ENCODE measurements around the gene TPGS2. TPM values are rescaled to one million over a fixed set of nuclear protein-coding genes. Genes with fewer than 3 reads are reported as not detected.

The TPGS2 gene
- total RNA-seq, 1 experiment from 2014 or later = 62.6 TPM

DNA sequence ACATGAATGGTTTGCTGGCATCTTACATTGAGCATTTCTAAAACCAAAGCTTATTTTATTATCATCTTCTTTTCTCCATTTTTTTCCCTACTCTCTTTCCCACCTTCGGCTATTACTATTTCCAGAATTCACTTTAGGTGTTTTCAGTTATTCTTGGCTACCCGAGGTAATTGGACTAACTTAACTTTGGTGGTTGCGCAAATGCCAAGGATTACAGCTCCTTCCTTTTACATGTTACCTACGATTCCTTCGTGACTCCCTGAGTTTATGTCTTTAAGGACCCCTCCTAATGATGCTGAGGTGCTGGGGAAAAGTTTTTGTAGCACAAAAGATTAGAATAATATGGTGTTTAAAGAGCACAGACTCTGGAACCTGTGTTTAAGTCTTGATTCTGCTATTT, 14.4 kb upstream of the TPGS2 start:
- Histone ChIP-seq H3F3A (ENCODE audit: insufficient read depth, low read depth) (no peaks in the 10 kb centered on the region), H3K4me2 (no peak overlapping the region), H3K36me3 (ENCODE audit: low read depth) (no peaks in the 10 kb centered on the region), H3K79me2 (ENCODE audit: low read depth) (no peaks in the 10 kb centered on the region), H3K9me2 (ENCODE audit: insufficient read depth) (no peaks in the 10 kb centered on the region), H2AFZ (no peak overlapping the region), H3K4me1 (replicated peaks; ENCODE audit: insufficient read depth) (no peaks in the 10 kb centered on the region), H4K20me1 (ENCODE audit: insufficient read depth) (no peaks in the 10 kb centered on the region), H3K27ac (no peak overlapping the region), H3K4me3 (no peak overlapping the region), H3K27me3 (ENCODE audit: insufficient read depth, low read depth) (no peaks in the 10 kb centered on the region), H3K9me3 (ENCODE audit: insufficient read depth, low read depth) (no peaks in the 10 kb centered on the region)
- DNase-seq = no peak
- intact Hi-C loops (cut with micrococcal nuclease; ENCODE audit: unreplicated experiment) = no loop called here
- BruUV-seq (replicated peaks) = no TSS peak
- ChIA-PET POLR2A (ENCODE audit: unreplicated experiment) (no interaction called here), CTCF (interaction anchor here (0.5 kb wide), 1 partner anchor 15 kb away, joined by 3 read pairs; the partner anchor contains the start of genes KIAA1328 and TPGS2)
- no peak for TF ChIP-seq EZH2 (IDR thresholded peaks at IDR 0.05; ENCODE audit: low read depth)
- TF ChIP-seq CTCF (conservative IDR thresholded peaks at IDR 0.05) = no peak

- POLR2A ChIA-PET (ENCODE audit: unreplicated experiment) = no interaction called here
- Histone ChIP-seq H3K9me3 (ENCODE audit: insufficient read depth, low read depth) (no peaks in the 10 kb centered on the region), H3K4me2 (no peak overlapping the region), H3F3A (ENCODE audit: insufficient read depth, low read depth) (no peaks in the 10 kb centered on the region), H3K27me3 (ENCODE audit: insufficient read depth, low read depth) (no peaks in the 10 kb centered on the region), H3K4me1 (replicated peaks; ENCODE audit: insufficient read depth) (no peaks in the 10 kb centered on the region), H3K27ac (no peak overlapping the region), H3K79me2 (ENCODE audit: low read depth) (no peaks in the 10 kb centered on the region), H2AFZ (no peak overlapping the region), H3K4me3 (no peak overlapping the region), H4K20me1 (ENCODE audit: insufficient read depth) (no peaks in the 10 kb centered on the region), H3K36me3 (ENCODE audit: low read depth) (no peaks in the 10 kb centered on the region), H3K9me2 (ENCODE audit: insufficient read depth) (no peaks in the 10 kb centered on the region)
- TF ChIP-seq EZH2 (IDR thresholded peaks at IDR 0.05; ENCODE audit: low read depth) = no peak
- TF ChIP-seq CTCF (conservative IDR thresholded peaks at IDR 0.05) = no peak
- intact Hi-C loops (cut with micrococcal nuclease; ENCODE audit: unreplicated experiment) = no loop called here
- BruUV-seq (replicated peaks) = no TSS peak
- DNase-seq = no peak
- CTCF ChIA-PET = no interaction called here
Observed at GRCh38 chr18:36839835-36840234, 11.0 kb upstream of the TPGS2 start.

DNA sequence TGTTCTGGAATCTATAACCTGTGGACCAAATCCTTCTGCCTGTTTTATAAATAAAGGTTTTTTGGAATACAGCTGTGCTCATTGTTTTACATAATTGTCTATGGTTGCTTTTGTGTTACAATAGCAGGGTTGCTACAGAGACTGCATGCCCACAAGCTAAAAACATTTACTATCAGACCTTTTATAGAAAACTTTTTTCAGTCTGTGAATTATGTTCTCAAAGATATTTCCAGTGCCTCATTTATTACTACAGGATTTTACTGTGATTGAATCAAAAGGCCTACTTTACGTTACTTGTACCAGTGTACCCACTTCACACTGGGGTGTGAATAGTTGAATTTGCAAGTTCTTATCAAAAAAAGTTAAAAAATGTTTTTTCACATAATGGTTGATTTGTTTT, 7.1 kb upstream of the TPGS2 start:
- no peaks in the 10 kb centered on the region for H4K20me1 ChIP-seq (ENCODE audit: insufficient read depth)
- no peak overlapping the region for H3K4me2 ChIP-seq
- no peak overlapping the region for H3K27ac ChIP-seq
- TF ChIP-seq EZH2 (IDR thresholded peaks at IDR 0.05; ENCODE audit: low read depth) (no peak), CTCF (conservative IDR thresholded peaks at IDR 0.05) (no peak)
- BruUV-seq (replicated peaks) = no TSS peak
- ChIA-PET POLR2A (ENCODE audit: unreplicated experiment) (no interaction called here), CTCF (no interaction called here)
- intact Hi-C loops (cut with micrococcal nuclease; ENCODE audit: unreplicated experiment) = no loop called here
- H3F3A ChIP-seq (ENCODE audit: insufficient read depth, low read depth) = no peaks in the 10 kb centered on the region
- H3K36me3 ChIP-seq (ENCODE audit: low read depth) = no peaks in the 10 kb centered on the region
- H2AFZ ChIP-seq = no peak overlapping the region
- no peaks in the 10 kb centered on the region for H3K9me2 ChIP-seq (ENCODE audit: insufficient read depth)
- no peak for DNase-seq
- H3K79me2 ChIP-seq (ENCODE audit: low read depth) = no peaks in the 10 kb centered on the region
- H3K4me3 ChIP-seq = no peak overlapping the region
- no peaks in the 10 kb centered on the region for H3K9me3 ChIP-seq (ENCODE audit: insufficient read depth, low read depth)
- peaks cover 6% of the 10 kb centered on the region; the same call in 1 of the 2 replicates for H3K4me1 ChIP-seq (replicated peaks; ENCODE audit: insufficient read depth)
- no peaks in the 10 kb centered on the region for H3K27me3 ChIP-seq (ENCODE audit: insufficient read depth, low read depth)

All from PC-9 (cell line).